Measurements from ENCODE around the gene NR2C1.
"Not testable (repeated sequence)": the region's sequence is repeated elsewhere in the genome, so short reads cannot be mapped to it uniquely, and the experiment has no call there.

The NR2C1 gene

GRCh38 chr12:94998326-94998725, 75.1 kb downstream of the NR2C1 start:
- peak; percentile 12 for DNase-seq

- DNase-seq: no peak
These were observed 75.7 kb downstream of the NR2C1 start for GRCh38 chr12:94997726-94998125.

GRCh38 chr12:94997061-94997460, 76.4 kb downstream of the NR2C1 start:
- DNase-seq: no peak

- no peak for DNase-seq
These were observed 79.1 kb downstream of the NR2C1 start for GRCh38 chr12:94994312-94994711.

- not testable (repeated sequence) for DNase-seq
These were observed 79.6 kb downstream of the NR2C1 start for GRCh38 chr12:94993855-94994254.

- DNase-seq: no peak
These were observed 83.2 kb downstream of the NR2C1 start for GRCh38 chr12:94990222-94990621.

GRCh38 chr12:94988471-94988870, 84.9 kb downstream of the NR2C1 start:
- no peak for DNase-seq

GRCh38 chr12:94987801-94988200, 85.6 kb downstream of the NR2C1 start:
- no peak for DNase-seq

- DNase-seq: no peak
These were observed 86.2 kb downstream of the NR2C1 start for GRCh38 chr12:94987076-94987669.

GRCh38 chr12:94985099-94985498, 88.3 kb downstream of the NR2C1 start:
- not testable (repeated sequence) for DNase-seq

GRCh38 chr12:94983321-94983720, 90.1 kb downstream of the NR2C1 start:
- no peak for DNase-seq

GRCh38 chr12:94982456-94982855, 91.0 kb downstream of the NR2C1 start:
- DNase-seq: no peak

- DNase-seq: peak; percentile 16
These were observed 92.8 kb downstream of the NR2C1 start for GRCh38 chr12:94980577-94980976.

- DNase-seq: no peak
These were observed 93.5 kb downstream of the NR2C1 start for GRCh38 chr12:94979941-94980340.

GRCh38 chr12:94977766-94978468, 95.5 kb downstream of the NR2C1 start:
- no peak for DNase-seq

GRCh38 chr12:94973221-94973620, 100.2 kb downstream of the NR2C1 start:
- DNase-seq: peak; percentile 83

GRCh38 chr12:94972795-94973194, 100.6 kb downstream of the NR2C1 start:
- no peak for DNase-seq

- DNase-seq: no peak
These were observed 101.5 kb downstream of the NR2C1 start for GRCh38 chr12:94971923-94972322.

- DNase-seq: no peak
These were observed 102.9 kb downstream of the NR2C1 start for GRCh38 chr12:94970560-94970959.

Data from MV-4-11 (cell line).